GM12874 (cell line): ENCODE measurements around the gene NFIB.

Experiments
- TF ChIP-seq, protein P1 (sequence below): IDR thresholded peaks from 2 replicates; pipeline ENCODE4 v1.5.1; 2011; ENCODE audit warnings: low read depth, mild to moderate bottlenecking, control low read depth, low read length, moderate library complexity; ENCODE audit not compliant: insufficient read depth

The NFIB gene

DNA sequence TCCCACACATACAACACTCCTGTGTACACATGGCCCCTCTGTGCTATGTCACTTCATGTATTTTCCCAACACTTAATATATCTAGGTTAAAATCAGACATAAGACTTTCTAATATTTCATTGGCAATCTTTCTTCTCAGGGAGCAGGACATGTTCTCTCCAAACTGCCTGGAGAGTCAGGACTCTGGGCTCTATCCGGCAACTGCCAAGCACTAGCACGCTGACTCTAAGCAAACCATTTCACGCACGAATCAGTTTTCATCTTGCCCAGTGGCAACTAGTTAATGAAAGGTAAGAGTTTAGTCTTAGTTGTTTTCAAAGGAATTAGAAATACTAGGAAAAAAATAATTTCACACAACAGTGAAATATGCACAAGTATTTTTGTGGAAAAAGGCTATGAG is 124.8 kb downstream of the NFIB start:
- TF ChIP-seq, protein P1, sequence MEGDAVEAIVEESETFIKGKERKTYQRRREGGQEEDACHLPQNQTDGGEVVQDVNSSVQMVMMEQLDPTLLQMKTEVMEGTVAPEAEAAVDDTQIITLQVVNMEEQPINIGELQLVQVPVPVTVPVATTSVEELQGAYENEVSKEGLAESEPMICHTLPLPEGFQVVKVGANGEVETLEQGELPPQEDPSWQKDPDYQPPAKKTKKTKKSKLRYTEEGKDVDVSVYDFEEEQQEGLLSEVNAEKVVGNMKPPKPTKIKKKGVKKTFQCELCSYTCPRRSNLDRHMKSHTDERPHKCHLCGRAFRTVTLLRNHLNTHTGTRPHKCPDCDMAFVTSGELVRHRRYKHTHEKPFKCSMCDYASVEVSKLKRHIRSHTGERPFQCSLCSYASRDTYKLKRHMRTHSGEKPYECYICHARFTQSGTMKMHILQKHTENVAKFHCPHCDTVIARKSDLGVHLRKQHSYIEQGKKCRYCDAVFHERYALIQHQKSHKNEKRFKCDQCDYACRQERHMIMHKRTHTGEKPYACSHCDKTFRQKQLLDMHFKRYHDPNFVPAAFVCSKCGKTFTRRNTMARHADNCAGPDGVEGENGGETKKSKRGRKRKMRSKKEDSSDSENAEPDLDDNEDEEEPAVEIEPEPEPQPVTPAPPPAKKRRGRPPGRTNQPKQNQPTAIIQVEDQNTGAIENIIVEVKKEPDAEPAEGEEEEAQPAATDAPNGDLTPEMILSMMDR = no peak

- TF ChIP-seq, protein P1 = no peak
Measured at GRCh38 chr9:14188538-14188937, 125.4 kb downstream of the NFIB start.

- TF ChIP-seq, protein P1 = no peak
Measured at GRCh38 chr9:14188011-14188410, 125.9 kb downstream of the NFIB start.

DNA sequence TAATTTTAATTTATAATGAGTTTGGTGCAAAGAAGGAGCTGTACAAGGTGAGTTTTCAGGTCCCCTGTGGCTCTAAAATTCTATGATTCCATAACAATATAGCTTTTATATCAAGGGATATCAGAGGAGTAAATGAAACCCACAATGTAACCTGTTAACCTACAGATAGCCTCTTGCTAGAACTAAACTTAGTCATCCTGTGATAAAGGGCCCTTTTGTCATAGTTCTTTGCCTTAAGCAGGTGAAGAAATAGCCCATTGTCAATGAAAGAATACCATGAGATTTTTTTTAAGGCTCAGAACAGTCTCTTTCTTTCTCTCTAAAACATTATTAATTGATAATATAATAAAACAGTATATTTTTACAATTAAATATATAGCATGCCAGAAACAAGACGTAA is 127.8 kb downstream of the NFIB start:
- TF ChIP-seq, protein P1 = no peak

- TF ChIP-seq, protein P1 = no peak
Measured at GRCh38 chr9:14185016-14185415, 128.9 kb downstream of the NFIB start.

GRCh38 chr9:14183001-14183400 is 130.9 kb downstream of the NFIB start:
- TF ChIP-seq, protein P1 = no peak

DNA sequence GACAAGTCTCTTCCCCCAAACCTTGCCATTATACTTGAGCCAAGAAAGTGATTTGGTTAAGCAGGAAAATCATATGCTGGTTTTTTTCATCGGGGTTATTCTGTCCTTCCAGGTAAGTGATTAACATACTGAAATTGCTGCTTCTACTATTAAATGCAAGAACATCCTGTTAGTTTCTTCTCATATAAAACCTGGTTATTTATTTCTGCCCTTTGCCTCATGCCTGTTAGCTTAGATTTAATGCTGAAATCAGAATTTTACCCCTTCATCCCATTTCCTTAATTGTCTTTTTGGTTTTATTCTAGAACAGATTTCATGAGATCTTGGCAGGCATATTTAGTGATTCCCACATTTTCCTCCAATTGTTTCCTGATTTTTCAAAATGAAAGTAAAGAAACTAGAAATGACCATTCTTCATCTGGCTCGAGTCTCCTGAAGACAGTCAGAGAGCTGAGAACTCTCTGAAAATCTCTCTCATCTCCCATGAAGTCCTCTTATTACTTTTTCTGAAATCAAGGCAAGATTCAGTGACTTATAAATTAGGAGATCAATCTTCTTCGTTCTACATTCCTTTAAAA is 132.9 kb downstream of the NFIB start:
- TF ChIP-seq, protein P1 = no peak
